C1 segment of cervical spinal cord (tissue), 14 donors: ENCODE data around the gene IFT88.

Source experiments
- DNase-seq, 14 donors: peaks; one replicate each; lab custom pipeline; 2025; lab: John Stamatoyannopoulos, UW

IFT88 gene

DNA sequence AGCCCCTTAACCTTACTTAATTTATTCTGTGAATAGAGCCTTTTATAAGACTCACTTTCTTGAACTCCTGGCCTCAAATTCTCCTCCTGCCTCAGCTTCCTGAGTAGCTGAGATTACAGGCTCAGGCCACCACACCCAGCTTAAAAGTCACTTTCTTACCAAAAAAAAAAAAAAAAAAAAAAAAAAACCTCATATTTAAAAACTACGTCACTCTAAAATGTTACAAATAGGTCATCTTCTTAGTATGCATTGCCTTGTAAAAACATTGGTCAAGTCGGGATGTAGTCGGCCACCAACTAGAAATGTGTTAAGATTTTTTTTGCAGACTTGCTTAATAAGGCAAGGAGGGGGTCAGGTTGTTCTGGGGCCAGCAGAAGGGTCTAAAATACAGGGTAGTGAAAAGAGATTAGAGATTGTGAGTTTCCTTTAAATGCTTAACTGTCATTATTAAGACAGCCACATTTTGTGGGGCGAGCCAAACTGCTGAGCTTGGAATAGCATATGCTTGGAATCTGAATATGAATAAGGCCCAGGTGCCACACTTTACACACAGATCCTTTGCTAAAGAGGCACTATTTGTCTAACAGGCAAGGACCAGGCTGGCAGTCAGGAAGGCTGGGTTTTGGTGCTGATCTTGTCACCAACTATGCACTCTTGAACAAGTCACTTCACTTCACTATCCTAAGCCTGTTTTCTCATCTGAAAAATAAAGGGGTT, 120.1 kb downstream of the IFT88 start:
- no peak for DNase-seq

DNA sequence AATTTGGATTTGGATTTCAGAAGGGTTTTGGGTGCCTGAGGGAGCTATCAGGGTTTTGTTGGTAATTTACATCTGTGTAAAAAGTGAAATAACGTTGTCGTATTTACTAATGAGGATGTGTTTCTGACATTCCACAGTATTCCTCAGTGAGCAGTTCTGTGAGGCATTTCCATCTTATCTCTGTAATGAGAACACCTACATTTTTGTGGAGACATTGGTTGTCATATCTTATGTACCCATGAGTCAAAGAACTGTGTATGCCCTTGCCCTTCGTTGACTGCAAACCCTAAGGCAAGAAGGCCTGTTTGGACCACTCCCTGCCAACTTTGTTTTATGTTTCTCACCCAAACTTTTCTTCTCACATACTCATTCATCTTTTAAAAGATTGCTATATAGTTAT, 122.3 kb downstream of the IFT88 start:
- no peak for DNase-seq

DNA sequence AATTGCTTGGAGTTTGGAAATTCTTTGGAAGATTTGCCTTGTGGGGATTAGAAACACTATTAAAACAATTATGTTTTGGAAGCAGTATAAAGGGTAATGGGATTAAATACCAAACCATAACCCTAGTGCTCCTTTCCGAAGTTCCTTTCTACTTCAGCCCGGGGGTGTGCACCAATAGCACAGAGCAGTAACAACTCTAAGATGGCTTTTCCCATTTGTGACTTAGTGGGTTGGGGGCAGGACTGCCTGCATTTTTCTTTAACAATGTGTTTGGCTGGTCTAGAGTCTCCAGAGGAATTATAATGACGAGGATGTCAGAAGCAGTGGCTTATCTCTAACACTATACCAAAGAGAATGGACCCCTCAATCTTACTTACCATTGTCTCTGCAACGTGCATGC, 124.7 kb downstream of the IFT88 start:
- DNase-seq, result no peak

DNA sequence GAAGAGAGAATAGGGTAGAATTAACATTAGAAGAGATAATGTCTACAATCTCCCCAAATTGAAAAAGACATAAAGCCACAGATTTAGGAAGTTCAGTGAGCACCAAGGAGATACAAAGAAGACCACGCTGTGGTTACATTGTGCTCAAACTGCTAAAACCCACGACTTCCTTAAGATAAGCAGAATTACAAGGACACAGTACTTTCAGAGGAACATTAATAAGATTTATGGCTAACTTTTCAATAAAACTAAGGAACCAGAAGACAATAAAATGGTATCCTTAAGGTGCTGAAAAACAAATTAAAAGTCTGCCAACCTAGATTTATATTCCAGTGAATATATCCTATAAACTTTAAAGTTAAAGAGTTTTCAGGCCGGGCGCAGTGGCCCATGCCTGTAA, 129.1 kb downstream of the IFT88 start:
- no peak for DNase-seq

DNA sequence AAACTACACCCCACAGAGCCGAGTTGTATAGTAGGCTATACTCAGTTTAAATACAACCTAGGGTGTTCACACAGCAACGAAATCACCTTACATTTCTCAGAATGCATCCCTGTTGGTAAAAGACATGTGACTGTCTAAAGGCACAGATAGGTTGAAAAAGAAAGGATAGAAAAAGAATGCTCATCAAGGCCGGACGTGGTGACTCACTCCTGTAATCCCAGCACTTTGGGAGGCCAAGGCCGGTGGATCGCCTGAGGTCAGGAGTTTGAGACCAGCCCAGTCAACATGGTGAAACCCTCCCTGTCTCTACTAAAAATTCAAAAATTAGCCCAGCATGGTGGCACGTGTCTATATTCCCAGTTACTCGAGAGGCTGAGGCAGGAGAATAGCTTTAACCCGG, 132.8 kb downstream of the IFT88 start:
- DNase-seq, result no peak

DNA sequence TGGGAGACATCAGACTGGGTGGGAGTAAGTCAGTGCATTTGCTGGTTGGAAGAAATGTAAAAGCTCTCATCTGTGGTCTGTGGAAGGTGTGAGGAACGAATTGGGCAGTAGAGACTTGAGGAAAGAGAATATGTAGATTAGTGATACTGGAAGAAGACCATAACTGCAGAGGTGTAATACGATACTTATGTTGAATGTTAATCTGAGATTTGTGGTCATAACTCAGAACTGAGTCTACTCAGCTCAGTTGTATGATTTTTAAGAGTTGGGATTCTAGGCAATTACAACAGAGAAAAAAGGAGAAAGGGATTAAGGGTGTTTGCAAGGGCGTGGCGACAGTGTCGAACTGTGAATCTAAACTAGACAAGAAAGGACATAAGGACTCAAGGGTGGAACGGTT, 133.3 kb downstream of the IFT88 start:
- no peak for DNase-seq

- DNase-seq, result no peak
Measured at GRCh38 chr13:20701461-20701860, 134.5 kb downstream of the IFT88 start.

DNA sequence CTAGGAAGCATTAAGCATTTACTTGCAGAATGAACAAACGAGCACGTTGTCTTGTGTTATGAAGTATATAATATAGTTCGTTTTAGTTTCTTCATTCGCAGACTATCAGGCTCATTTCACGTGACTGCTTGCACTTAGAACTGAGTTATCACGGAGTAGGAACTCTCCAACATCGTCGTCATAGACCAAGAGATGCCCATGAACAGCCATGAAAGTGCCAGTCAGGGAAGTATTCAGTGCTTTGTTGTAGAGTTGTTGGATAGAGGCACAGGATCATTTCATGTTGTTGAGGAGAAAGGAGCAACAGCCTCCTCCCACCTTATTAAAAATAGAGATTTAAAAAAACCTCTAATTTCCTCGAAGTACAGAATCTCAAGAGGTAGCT, 135.6 kb downstream of the IFT88 start:
- DNase-seq, result peak in 1 of 14 donors; percentile 40

GRCh38 chr13:20702915-20703779, 136.2 kb downstream of the IFT88 start, which contains the start of gene IL17D:
Gene IL17D, plus strand, starts transcription at chr13:20703699. Its CDS starts 303 bp downstream, at chr13:20704002.
- DNase-seq, result peak in 8 of 14 donors; percentile 13 to 58 (median 42)

GRCh38 chr13:20703780-20704458, 137.0 kb downstream of the IFT88 start:
- peak in 11 of 14 donors; percentile 22 to 79 (median 48) for DNase-seq

- DNase-seq, result peak in 1 of 14 donors; percentile 42
Measured at GRCh38 chr13:20704459-20705069, 137.6 kb downstream of the IFT88 start.

DNA sequence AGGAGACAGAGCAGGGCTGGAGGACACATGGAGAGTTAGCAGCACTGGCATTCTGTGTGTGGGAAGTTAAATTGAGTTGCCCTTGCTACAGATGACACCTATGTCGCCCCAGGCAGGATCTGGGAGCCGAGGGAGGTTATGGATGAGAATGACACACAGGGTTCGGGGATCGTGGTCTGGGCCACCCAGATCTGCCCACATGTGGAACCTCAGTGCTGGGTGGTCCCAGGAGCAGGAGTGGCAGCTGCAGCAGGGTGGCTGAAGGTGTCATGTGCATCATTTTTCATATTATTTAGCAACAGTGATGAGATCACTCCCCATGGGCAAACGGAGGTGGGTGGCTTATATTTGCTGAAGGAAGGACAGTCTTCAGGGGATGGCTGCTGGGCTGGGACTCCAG, 139.7 kb downstream of the IFT88 start:
- DNase-seq, result no peak

- DNase-seq, result no peak
Measured at GRCh38 chr13:20708216-20708615, 141.3 kb downstream of the IFT88 start.

DNA sequence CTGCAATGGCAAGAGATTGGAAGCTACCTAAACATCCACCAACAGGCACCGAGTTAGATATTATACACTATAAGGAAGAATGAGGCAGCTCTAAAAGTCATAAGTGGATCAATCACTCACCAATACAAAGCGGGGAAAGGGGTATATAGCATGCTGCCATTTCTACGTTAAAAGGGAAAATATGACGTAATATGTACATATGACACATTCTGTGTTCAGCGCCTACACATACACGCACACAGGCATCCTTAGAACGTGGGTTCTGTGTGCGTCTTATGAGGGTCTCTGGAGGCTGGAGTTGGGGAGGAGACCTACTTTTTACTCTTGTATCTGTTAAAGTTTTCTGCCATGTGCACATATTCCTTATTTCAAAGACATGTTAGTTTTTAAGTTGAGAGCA, 142.4 kb downstream of the IFT88 start:
- no peak for DNase-seq

GRCh38 chr13:20709782-20710181, 142.8 kb downstream of the IFT88 start:
- DNase-seq, result no peak

- no peak for DNase-seq
Measured at GRCh38 chr13:20711301-20712044, 144.5 kb downstream of the IFT88 start.

DNA sequence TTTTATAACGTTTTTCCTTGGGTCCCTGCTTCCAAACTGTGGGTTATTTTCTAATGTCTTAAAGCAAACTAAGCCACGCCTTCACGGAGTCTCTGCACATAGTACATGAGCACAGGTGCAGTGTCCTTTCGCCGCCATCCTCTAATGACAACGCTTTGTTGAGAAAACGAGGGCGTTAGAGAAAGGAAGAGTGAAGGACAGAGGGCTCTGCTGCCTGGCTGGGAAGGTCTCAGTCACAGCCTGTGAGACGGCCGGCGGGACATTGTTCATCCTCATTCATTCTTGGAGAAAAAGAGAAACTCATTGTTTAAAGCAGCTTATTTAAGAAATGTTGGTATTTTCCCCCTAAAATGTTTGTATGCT, 146.0 kb downstream of the IFT88 start:
- DNase-seq, result no peak

GRCh38 chr13:20713751-20714150, 146.8 kb downstream of the IFT88 start:
- peak in 8 of 14 donors; percentile 9 to 76 (median 37) for DNase-seq

- DNase-seq, result peak in 2 of 14 donors; percentile 48 to 53
Measured at GRCh38 chr13:20714161-20714560, 147.2 kb downstream of the IFT88 start.

DNA sequence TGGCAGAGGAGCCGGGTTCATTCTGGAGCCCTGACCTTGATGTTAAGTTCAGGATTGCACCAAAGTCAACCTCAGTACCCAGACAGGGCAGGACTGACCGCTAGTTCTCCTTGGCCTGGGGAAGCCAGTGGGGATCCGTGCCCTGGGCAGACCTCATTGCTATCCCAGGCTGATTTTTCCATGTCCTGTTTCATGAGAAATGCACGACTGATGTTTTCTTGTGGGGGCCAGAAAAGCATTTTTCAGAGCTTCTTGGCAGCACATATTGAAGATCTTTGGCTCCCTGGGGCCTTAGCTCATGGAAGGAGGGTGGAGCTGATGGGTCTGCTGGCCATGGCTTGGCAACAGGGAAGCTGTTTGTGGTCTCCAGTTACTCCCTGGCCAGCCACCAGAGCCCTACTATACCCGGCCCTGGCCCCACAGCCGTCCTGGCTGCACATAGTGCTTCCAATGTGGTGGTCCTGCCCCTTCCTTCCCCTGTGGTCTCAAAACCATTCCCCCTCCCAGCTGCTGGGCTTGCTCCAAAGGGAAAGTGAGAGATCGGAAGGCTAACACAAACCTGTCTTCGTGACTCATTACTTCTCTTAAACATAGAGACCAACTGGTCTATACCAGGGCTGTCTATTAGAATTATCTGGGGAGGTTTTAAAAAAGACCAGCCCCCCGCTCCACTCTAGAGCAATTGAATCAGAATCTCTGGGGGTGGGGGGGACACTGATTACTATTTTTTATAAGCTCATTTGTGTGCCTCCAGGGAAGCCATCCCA, 147.8 kb downstream of the IFT88 start:
- DNase-seq, result peak in 5 of 14 donors; percentile 18 to 53 (median 25)
